ENCODE results near the gene EHMT1.

EHMT1 gene

DNA sequence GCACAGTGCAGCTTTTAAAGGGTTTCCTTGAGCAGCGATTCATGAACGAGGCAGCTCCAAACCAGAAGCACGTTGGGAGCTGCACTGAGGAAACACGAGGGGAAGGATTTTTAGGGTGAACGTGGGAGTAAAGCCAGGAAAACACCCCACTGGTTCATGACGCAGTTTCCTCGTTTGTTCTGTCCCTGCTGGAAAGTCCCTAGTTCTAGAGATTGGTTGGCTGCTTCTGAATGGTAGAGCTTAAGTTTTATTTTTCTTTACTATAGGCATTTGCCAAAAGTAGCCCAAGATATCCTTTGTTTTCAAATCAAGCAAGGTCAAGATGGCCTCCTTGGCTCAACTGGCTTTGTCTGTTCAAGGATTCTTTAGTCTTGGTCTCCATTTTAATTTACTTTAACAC lies 142.2 kb downstream of the EHMT1 start:
- no peak for DNase-seq (ENCODE audit: extremely low spot score)
- ChIA-PET CTCF (interaction anchor here (0.6 kb wide), 1 partner anchor 60 kb away, joined by 5 read pairs; no protein-coding TSS in a partner anchor), POLR2A (no interaction called here)
- TF ChIP-seq ELF4 (IDR thresholded peaks at IDR 0.05) (no peak), TARDBP (IDR thresholded peaks at IDR 0.05) (no peak), ARNT (IDR thresholded peaks at IDR 0.05) (no peak), LEF1 (IDR thresholded peaks at IDR 0.05; ENCODE audit: borderline replicate concordance) (no peak), FOXM1 (IDR thresholded peaks at IDR 0.05; ENCODE audit: borderline replicate concordance) (no peak), NFRKB (IDR thresholded peaks at IDR 0.05) (no peak), FOXK2 (IDR thresholded peaks at IDR 0.05) (no peak), BHLHE40 (IDR thresholded peaks at IDR 0.05; ENCODE audit: borderline replicate concordance) (no peak), SP1 (IDR thresholded peaks at IDR 0.05) (no peak), L3MBTL2 (conservative IDR thresholded peaks at IDR 0.05) (no peak), CTBP1 (IDR thresholded peaks at IDR 0.05; ENCODE audit: borderline replicate concordance) (no peak), ZNF384 (IDR thresholded peaks at IDR 0.05) (no peak), SUZ12 (IDR thresholded peaks at IDR 0.05) (no peak), FOXA1 (IDR thresholded peaks at IDR 0.05) (no peak), HDGF (IDR thresholded peaks at IDR 0.05; ENCODE audit: borderline replicate concordance) (no peak)
- TF ChIP-seq, protein P1, sequence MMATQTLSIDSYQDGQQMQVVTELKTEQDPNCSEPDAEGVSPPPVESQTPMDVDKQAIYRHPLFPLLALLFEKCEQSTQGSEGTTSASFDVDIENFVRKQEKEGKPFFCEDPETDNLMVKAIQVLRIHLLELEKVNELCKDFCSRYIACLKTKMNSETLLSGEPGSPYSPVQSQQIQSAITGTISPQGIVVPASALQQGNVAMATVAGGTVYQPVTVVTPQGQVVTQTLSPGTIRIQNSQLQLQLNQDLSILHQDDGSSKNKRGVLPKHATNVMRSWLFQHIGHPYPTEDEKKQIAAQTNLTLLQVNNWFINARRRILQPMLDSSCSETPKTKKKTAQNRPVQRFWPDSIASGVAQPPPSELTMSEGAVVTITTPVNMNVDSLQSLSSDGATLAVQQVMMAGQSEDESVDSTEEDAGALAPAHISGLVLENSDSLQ (IDR thresholded peaks at IDR 0.05): no peak

DNA sequence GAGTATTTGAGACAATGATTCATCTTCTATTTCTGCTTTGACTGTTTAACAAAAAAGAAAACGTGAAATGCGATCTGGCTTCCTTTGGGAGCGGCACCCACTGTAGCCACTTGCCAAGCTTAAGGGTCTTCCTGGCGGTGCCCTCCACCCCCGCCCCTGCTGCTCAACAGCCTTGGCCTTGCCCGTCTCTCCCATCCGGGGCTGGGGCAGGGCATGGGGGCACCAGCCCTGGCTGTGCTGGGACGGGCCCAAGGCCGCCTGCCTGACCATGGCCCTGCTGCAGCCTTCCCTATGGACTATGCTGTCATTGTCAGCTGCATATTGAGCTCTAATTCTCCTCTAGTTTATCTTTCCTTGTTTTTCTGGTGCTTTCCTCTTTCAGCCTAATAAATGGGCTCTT lies 143.0 kb downstream of the EHMT1 start:
- CTCF ChIA-PET: no interaction called here
- POLR2A ChIA-PET: no interaction called here
- TF ChIP-seq ELF4 (IDR thresholded peaks at IDR 0.05) (no peak), BHLHE40 (IDR thresholded peaks at IDR 0.05; ENCODE audit: borderline replicate concordance) (no peak), HDGF (IDR thresholded peaks at IDR 0.05; ENCODE audit: borderline replicate concordance) (no peak), ZNF384 (IDR thresholded peaks at IDR 0.05) (no peak), NFRKB (IDR thresholded peaks at IDR 0.05) (no peak), FOXK2 (IDR thresholded peaks at IDR 0.05) (no peak), CTBP1 (IDR thresholded peaks at IDR 0.05; ENCODE audit: borderline replicate concordance) (no peak), FOXA1 (IDR thresholded peaks at IDR 0.05) (no peak), SP1 (IDR thresholded peaks at IDR 0.05) (no peak), L3MBTL2 (conservative IDR thresholded peaks at IDR 0.05) (no peak)
- no peak for DNase-seq (ENCODE audit: extremely low spot score)

DNA sequence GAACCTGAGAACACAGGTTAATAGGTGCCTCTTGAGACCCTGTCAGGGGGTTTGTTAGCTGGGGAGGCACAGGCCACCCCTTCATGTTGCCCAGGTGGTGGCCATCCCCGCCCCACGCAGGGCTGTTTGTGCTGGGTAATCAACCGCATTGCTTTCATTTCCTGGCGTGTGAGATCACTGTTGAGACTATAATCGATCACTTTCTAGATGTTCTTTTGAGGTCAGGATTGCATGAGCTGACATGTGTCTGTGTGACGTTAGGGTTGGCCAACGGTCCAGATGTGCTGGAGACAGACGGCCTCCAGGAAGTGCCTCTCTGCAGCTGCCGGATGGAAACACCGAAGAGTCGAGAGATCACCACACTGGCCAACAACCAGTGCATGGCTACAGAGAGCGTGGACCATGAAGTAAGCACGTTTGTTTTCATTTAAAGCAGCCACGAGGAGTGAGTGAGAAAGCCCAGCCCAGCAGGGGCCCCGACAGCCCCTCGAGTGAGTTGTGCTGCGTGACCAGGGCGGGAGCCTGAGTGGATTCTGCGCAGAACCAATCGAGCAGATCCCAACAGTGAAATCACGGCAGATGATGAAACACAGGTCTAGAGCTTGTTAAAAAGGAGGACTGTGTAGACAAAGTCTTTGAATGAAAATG lies 143.7 kb downstream of the EHMT1 start:
- POLR2A ChIA-PET: no interaction called here
- DNase-seq (ENCODE audit: extremely low spot score): no peak
- TF ChIP-seq SP1 (IDR thresholded peaks at IDR 0.05) (no peak), NFRKB (IDR thresholded peaks at IDR 0.05) (no peak), TARDBP (IDR thresholded peaks at IDR 0.05) (no peak), FOXK2 (IDR thresholded peaks at IDR 0.05) (no peak), FOXM1 (IDR thresholded peaks at IDR 0.05; ENCODE audit: borderline replicate concordance) (no peak), CTBP1 (IDR thresholded peaks at IDR 0.05; ENCODE audit: borderline replicate concordance) (no peak), LEF1 (IDR thresholded peaks at IDR 0.05; ENCODE audit: borderline replicate concordance) (no peak), SUZ12 (IDR thresholded peaks at IDR 0.05) (no peak), BHLHE40 (IDR thresholded peaks at IDR 0.05; ENCODE audit: borderline replicate concordance) (no peak), ARNT (IDR thresholded peaks at IDR 0.05) (no peak)
- CTCF ChIA-PET: no interaction called here

DNA sequence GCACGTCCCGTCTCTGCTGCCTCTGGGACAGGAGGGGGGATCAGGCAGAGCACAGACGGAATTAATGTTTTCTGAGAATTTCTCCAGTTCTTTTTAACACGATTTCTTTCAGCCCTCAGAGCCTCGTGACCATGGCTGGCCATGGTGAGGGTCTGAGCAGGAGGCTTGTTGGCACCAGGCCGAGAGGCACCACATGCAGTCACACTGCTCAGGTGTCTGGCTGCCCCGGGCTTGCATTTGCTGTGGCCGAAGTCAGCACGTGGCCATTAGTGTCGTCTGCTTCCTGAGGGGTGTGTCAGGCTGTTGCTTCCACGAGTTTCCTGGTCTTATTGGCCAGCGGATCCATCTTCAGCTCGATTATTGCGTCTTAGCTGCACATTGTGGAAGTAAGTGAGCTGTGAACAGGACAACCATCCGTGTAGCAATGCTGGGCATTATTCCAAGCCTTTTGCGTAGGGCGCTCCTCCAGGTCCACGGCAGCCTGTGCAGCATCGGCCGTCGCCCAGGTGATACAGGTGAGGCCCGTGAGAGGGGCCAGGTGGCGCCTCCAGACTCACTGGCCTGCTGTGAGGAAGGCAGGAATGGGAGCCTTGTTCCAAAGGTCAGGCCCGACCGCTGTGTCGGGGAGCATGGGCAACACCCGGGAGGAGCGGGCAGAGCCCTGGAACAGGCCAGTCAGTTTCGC lies 144.6 kb downstream of the EHMT1 start:
- no peak for DNase-seq (ENCODE audit: extremely low spot score)
- POLR2A ChIA-PET: no interaction called here
- no peak for TF ChIP-seq ELF4 (IDR thresholded peaks at IDR 0.05)
- TF ChIP-seq LEF1 (IDR thresholded peaks at IDR 0.05; ENCODE audit: borderline replicate concordance): no peak
- no peak for TF ChIP-seq ARNT (IDR thresholded peaks at IDR 0.05)
- TF ChIP-seq NFRKB (IDR thresholded peaks at IDR 0.05): no peak
- no peak for TF ChIP-seq TARDBP (IDR thresholded peaks at IDR 0.05)
- TF ChIP-seq FOXM1 (IDR thresholded peaks at IDR 0.05; ENCODE audit: borderline replicate concordance): no peak
- no peak for TF ChIP-seq BHLHE40 (IDR thresholded peaks at IDR 0.05; ENCODE audit: borderline replicate concordance)
- TF ChIP-seq CTBP1 (IDR thresholded peaks at IDR 0.05; ENCODE audit: borderline replicate concordance): no peak
- no peak for TF ChIP-seq FOXA1 (IDR thresholded peaks at IDR 0.05)
- no peak for TF ChIP-seq SUZ12 (IDR thresholded peaks at IDR 0.05)
- TF ChIP-seq SP1 (IDR thresholded peaks at IDR 0.05): no peak
- TF ChIP-seq, protein P1 (IDR thresholded peaks at IDR 0.05): no peak
- TF ChIP-seq HDGF (IDR thresholded peaks at IDR 0.05; ENCODE audit: borderline replicate concordance): no peak
- TF ChIP-seq L3MBTL2 (conservative IDR thresholded peaks at IDR 0.05): no peak
- no peak for TF ChIP-seq FOXK2 (IDR thresholded peaks at IDR 0.05)
- TF ChIP-seq ZNF384 (IDR thresholded peaks at IDR 0.05): no peak
- CTCF ChIA-PET: no interaction called here

DNA sequence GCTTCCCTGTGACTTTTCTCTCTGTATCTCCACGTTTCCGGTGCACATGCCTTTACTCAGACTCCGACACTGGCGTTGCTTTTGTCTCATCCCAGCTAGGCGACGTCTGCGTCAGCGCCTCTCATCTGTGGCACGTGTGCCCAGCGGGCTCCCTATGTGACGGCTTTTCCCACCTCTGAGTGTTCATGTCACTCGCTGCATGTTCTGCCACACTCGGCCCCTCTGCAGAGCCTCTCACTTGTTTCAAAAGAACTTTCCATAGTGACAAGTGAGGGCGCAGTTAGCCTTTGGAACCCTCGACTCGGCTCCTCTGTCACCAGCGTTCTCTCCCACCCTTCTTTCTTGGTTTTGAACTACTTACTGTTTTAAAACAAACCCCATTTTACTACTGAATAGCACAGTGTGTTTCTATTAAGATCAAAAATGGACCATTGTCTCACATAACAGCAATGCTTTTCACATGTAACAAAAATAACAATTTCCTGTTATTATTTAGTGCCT lies 145.4 kb downstream of the EHMT1 start:
- ChIA-PET POLR2A (no interaction called here), CTCF (no interaction called here)
- TF ChIP-seq BHLHE40 (IDR thresholded peaks at IDR 0.05; ENCODE audit: borderline replicate concordance) (no peak), FOXK2 (IDR thresholded peaks at IDR 0.05) (no peak), FOXM1 (IDR thresholded peaks at IDR 0.05; ENCODE audit: borderline replicate concordance) (no peak), SP1 (IDR thresholded peaks at IDR 0.05) (no peak), NFRKB (IDR thresholded peaks at IDR 0.05) (no peak), LEF1 (IDR thresholded peaks at IDR 0.05; ENCODE audit: borderline replicate concordance) (no peak), CTBP1 (IDR thresholded peaks at IDR 0.05; ENCODE audit: borderline replicate concordance) (no peak), ZNF384 (IDR thresholded peaks at IDR 0.05) (no peak), SUZ12 (IDR thresholded peaks at IDR 0.05) (no peak), FOXA1 (IDR thresholded peaks at IDR 0.05) (no peak), HDGF (IDR thresholded peaks at IDR 0.05; ENCODE audit: borderline replicate concordance) (no peak), ARNT (IDR thresholded peaks at IDR 0.05) (no peak), ELF4 (IDR thresholded peaks at IDR 0.05) (no peak), L3MBTL2 (conservative IDR thresholded peaks at IDR 0.05) (no peak), TARDBP (IDR thresholded peaks at IDR 0.05) (no peak)
- TF ChIP-seq, protein P1 (IDR thresholded peaks at IDR 0.05): no peak
- DNase-seq (ENCODE audit: extremely low spot score): no peak

Measured in HEK293T (cell line).